ENCODE results near the gene SIDT2. TPM values are rescaled to one million over a fixed set of nuclear protein-coding genes. Genes with fewer than 3 reads are reported as not detected.
"Not testable (repeated sequence)": the region's sequence is repeated elsewhere in the genome, so short reads cannot be mapped to it uniquely, and the experiment has no call there.

Gene SIDT2
- total RNA-seq, 1 donor: 46.6 TPM

DNA sequence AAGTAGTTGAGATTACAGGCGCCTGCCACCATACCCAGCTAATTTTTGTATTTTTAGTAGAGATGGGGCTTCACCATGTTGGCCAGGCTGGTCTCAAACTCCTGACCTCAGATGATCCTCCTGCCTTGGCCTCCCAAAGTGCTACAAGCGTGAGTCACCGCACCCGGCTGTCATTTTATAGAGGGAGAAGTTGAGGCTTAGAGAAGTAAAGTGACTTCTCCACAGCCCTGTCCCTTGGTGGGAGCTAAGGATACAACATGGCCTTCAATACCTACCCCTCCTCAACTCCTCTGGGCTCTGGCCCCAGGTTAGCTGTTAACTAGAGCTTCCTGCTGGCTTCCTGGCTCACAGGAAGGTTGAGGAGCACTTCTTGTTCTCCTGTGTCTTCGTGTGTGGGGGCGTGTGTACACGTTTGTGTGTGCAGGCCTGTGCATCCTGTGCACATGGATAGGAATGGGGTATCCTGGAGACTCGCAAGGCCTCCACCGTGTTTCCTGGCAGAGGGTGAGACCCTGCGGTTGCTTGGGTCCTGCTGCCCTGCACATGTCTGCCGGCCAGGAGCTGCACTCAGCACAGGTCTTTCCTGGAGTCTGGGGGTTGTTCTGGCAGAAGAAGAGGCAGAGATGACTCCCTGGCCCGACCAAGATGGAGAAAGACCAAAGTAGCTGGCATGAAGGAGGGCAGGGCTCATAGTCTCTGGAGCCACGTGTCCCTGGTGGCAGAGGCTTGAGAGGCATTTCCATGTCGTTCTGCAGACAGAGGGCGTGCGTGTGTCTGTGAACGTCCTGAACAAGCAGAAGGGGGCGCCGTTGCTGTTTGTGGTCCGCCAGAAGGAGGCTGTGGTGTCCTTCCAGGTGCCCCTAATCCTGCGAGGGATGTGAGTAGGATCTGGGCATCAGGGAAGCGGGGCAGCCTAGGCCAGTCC is 2.4 kb downstream of the SIDT2 start:
- H3K27me3 ChIP-seq (ENCODE audit: insufficient read depth, low read length): no peaks in the 10 kb centered on the region
- H3K4me3 ChIP-seq (ENCODE audit: low read length): no peak overlapping the region
- no peaks in the 10 kb centered on the region for H3K9me3 ChIP-seq (ENCODE audit: low read depth, low read length)
- H3K4me1 ChIP-seq (ENCODE audit: insufficient read depth, low read length): peaks cover 36% of the 10 kb centered on the region

DNA sequence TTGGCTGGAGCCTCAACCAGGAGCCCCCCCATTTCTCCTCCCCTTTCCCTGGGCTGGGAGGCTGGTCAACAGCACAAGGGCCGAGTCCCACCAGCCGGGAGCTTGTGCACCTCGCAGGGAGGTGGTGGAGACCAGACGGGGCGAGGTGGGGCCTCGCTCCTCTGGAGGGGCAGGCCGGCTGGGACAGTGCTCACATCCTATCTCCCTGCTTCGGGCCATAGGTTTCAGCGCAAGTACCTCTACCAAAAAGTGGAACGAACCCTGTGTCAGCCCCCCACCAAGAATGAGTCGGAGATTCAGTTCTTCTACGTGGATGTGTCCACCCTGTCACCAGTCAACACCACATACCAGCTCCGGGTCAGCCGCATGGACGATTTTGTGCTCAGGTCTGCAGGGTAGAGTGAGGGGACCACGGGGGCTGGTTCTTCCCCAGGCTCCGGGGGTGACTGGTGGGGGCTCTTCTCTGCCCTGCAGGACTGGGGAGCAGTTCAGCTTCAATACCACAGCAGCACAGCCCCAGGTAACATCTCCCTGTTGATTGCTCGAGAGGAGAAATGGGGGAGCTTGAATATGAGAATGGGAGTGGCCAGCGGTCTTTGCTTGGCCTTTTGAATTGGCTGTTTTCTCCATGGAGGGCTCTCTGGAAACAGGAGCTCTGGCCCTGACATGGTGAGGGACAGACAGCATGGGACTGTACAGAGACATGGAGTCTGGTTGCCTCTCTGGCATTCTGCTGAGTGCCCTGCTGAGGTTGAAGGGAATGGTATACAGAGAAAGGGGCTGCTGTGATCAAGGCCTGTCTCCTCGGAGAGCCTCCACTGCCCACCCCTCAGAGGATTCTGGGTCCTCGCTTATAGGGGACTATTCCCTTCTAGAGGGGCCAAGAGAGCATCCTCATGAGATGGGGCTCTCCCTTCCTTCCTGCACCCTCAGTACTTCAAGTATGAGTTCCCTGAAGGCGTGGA is 3.3 kb downstream of the SIDT2 start:
- peaks cover 46% of the 10 kb centered on the region for H3K4me1 ChIP-seq (ENCODE audit: insufficient read depth, low read length)
- no peaks in the 10 kb centered on the region for H3K27me3 ChIP-seq (ENCODE audit: insufficient read depth, low read length)
- no peaks in the 10 kb centered on the region for H3K9me3 ChIP-seq (ENCODE audit: low read depth, low read length)
- H3K4me3 ChIP-seq (ENCODE audit: low read length): no peak overlapping the region

DNA sequence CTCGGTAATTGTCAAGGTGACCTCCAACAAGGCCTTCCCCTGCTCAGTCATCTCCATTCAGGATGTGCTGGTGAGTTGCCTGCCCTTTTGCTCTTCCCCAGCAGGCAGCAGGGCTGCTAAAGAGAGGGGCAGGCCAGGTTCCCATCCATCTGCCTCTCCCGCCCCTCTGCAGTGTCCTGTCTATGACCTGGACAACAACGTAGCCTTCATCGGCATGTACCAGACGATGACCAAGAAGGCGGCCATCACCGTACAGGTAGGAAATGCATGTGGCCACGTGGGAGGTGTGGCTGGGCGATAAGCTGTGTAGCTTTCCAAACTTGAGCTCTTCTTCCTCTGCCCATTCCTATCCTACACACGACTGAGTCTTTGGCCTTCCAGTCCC is 4.0 kb downstream of the SIDT2 start:
- Histone ChIP-seq H3K9me3 (ENCODE audit: low read depth, low read length) (no peaks in the 10 kb centered on the region), H3K4me1 (ENCODE audit: insufficient read depth, low read length) (peaks cover 53% of the 10 kb centered on the region), H3K27me3 (ENCODE audit: insufficient read depth, low read length) (no peaks in the 10 kb centered on the region), H3K4me3 (ENCODE audit: low read length) (no peak overlapping the region)

DNA sequence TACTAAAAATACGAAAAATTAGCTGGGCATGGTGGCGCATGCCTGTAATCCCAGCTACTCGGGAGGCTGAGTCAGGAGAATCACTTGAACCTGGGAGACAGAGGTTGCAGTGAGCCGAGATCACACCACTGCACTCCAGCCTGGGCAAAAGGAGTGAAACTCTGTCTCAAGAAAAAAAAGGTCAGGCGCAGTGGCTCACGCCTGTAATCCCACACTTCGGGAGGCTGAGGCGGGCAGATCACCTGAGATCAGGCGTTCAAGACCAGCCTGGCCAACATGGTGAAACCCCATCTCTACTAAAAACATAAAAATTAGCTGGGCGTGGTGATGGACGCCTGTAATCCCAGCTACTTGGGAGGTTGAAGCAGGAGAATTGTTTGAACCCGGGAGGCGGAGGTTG is 4.6 kb downstream of the SIDT2 start:
- peaks cover 54% of the 10 kb centered on the region for H3K4me1 ChIP-seq (ENCODE audit: insufficient read depth, low read length)
- H3K9me3 ChIP-seq (ENCODE audit: low read depth, low read length); H3K4me3 ChIP-seq (ENCODE audit: low read length); H3K27me3 ChIP-seq (ENCODE audit: insufficient read depth, low read length): not testable (repeated sequence)

DNA sequence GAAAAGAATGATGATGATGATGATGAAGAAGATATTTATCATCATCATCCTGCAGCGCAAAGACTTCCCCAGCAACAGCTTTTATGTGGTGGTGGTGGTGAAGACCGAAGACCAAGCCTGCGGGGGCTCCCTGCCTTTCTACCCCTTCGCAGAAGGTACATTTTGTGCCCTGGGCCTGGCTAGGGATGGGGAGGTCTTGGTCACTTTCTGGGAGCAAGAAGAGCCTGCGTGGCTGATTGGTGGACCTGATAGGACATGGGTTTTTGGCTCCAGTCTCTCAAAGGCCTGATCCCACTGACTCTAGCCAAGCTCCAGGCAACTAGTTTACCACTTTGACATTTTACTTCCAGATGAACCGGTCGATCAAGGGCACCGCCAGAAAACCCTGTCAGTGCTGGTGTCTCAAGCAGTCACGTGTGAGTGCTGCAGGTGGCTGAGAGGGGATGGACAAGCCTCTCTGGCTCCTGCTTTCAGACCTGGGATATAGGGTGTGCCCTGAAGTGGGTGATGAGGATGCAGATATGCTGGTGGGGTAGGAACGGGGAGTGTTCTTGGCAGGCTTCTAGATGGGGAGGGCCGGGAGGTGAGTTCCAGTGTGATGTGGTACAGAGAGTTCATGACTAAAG is 5.3 kb downstream of the SIDT2 start:
- H3K27me3 ChIP-seq (ENCODE audit: insufficient read depth, low read length): no peaks in the 10 kb centered on the region
- no peaks in the 10 kb centered on the region for H3K9me3 ChIP-seq (ENCODE audit: low read depth, low read length)
- H3K4me3 ChIP-seq (ENCODE audit: low read length): no peak overlapping the region
- peaks cover 58% of the 10 kb centered on the region for H3K4me1 ChIP-seq (ENCODE audit: insufficient read depth, low read length)

DNA sequence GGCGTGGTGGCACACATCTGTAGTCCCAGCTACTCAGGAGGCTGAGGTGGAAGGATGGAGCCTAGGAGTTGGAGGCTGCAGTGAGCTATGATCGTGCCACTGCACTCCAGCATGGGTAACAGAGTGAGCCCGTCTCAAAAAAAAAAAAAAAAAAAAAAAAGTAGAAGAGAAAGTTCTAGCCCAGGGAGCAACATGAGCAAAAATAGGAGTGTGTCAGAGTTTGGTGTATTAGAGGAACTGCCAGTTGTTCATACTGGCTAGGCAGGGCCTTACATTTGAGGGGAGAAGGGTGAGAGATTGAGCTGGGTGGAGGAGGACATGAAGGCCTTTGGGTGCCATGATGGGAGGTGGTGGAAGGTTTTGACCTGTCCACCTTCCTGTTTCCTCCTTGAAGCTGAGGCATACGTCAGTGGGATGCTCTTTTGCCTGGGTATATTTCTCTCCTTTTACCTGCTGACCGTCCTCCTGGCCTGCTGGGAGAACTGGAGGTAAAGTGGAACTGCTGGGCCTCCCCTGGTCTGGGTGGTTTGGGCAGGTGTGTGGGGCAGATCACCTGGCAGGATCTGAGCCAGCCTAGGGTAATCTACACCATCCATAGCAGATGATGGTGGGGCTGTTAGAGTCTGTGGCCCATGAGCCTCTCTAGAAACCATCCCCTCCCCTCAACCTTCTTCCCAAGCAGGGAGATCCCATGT is 7.3 kb downstream of the SIDT2 start:
- no peak overlapping the region for H3K4me3 ChIP-seq (ENCODE audit: low read length)
- H3K4me1 ChIP-seq (ENCODE audit: insufficient read depth, low read length): peaks cover 60% of the 10 kb centered on the region
- no peaks in the 10 kb centered on the region for H3K9me3 ChIP-seq (ENCODE audit: low read depth, low read length)
- no peaks in the 10 kb centered on the region for H3K27me3 ChIP-seq (ENCODE audit: insufficient read depth, low read length)

DNA sequence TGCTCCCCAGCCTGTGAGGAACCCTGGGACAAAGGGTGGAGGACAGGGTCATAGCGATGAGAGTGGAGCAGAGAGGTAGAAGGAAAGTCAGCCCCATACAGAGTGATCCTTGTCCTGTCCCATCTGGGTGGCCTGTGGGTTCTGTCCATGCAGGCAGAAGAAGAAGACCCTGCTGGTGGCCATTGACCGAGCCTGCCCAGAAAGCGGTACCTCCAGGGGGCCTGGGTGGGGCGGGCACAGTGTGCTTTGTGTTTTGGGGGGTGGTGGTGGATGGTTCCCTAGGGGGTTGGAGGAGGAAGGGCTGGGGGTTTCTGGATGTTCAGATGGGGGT is 7.9 kb downstream of the SIDT2 start:
- Histone ChIP-seq H3K27me3 (ENCODE audit: insufficient read depth, low read length) (no peaks in the 10 kb centered on the region), H3K9me3 (ENCODE audit: low read depth, low read length) (no peaks in the 10 kb centered on the region), H3K4me3 (ENCODE audit: low read length) (no peak overlapping the region), H3K4me1 (ENCODE audit: insufficient read depth, low read length) (peaks cover 55% of the 10 kb centered on the region)

DNA sequence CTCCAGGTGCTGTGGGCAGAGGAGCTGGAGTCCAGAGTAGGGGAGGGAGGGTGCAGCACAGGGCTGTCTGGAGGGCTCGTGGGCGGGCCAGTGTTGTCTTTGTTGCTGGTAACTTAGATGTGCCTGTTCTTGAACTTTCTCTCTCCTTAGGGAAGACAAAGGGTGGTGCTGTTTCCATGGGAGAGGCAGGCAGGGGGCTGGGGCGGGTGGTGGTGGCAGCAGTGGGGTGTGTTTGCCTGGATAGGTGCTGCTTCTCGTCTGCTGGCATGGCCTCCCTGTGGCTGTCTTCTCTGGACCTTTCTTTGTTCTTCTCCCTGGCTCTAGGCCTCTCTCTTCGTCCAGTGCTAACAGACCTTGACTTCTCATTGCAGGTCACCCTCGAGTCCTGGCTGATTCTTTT is 8.5 kb downstream of the SIDT2 start:
- peaks cover 55% of the 10 kb centered on the region for H3K4me1 ChIP-seq (ENCODE audit: insufficient read depth, low read length)
- H3K27me3 ChIP-seq (ENCODE audit: insufficient read depth, low read length): no peaks in the 10 kb centered on the region
- H3K4me3 ChIP-seq (ENCODE audit: low read length): no peak overlapping the region
- no peaks in the 10 kb centered on the region for H3K9me3 ChIP-seq (ENCODE audit: low read depth, low read length)

DNA sequence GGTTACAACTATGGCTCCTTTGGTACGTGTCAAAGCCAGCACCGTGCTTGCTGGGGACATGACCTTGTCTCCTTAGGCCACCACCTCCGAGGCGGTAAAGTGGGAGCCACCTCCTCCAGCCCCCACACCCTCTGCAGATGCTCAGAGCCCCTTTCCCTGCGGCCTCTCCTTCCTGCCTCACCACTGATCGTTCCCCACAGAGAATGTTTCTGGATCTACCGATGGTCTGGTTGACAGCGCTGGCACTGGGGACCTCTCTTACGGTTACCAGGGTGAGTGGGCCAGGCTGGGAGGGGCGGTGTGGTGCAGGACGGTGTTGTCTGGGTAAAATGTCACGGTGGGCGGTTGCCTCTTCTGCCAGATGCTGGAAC is 8.9 kb downstream of the SIDT2 start:
- no peaks in the 10 kb centered on the region for H3K9me3 ChIP-seq (ENCODE audit: low read depth, low read length)
- no peaks in the 10 kb centered on the region for H3K27me3 ChIP-seq (ENCODE audit: insufficient read depth, low read length)
- no peak overlapping the region for H3K4me3 ChIP-seq (ENCODE audit: low read length)
- H3K4me1 ChIP-seq (ENCODE audit: insufficient read depth, low read length): peaks cover 55% of the 10 kb centered on the region

DNA sequence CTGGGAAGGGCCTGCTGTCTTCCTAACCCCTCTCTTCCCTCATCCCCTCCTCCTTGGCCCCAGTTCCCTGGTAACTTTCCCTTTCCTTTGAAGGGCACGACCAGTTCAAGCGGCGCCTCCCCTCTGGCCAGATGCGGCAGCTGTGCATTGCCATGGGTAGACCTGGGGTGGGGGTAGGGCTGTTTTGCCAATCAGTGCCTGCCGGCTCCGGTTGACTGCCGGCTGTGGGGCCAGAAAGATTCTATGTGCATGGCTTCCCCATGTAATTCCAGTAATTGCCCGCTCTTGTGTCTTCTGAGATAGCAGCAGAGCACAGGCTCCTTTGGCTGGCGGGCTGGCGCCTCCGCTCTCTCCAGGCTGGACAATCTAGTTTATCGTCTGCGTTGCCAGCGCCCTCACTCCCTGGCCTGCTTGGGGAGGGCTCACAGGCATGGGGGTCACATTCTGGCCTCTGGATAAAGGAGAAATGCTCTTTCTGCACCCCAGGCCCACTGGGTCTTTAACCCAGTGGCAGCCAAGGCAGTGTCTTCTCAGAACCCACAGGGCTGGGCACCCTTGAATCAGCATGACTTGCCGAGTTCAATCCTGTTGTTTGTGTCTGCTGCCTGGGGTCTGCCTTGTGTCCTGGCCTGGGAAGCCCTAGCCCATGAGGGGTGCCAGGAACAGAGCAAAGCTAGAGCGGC is 9.4 kb downstream of the SIDT2 start:
- Histone ChIP-seq H3K4me1 (ENCODE audit: insufficient read depth, low read length) (peaks cover 55% of the 10 kb centered on the region), H3K4me3 (ENCODE audit: low read length) (no peak overlapping the region), H3K9me3 (ENCODE audit: low read depth, low read length) (no peaks in the 10 kb centered on the region)

DNA sequence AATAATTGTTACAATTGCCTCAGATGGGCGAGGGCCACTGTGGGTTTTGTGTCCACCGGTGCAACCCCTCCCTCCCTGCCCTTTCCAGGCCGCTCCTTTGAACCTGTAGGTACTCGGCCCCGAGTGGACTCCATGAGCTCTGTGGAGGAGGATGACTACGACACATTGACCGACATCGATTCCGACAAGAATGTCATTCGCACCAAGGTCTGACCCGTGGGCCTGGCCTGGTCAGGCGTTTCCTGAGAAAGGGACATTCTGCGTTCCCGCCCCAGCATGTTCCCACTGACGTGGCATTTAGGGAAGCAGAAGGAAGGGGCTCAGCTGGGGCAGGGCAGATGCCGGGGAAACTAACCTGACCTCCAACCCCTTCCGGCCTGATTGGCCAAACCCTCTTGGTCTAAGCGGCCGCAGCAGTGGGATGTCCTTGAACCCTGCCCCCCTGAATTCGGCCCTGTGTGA is 10.1 kb downstream of the SIDT2 start:
- no peaks in the 10 kb centered on the region for H3K27me3 ChIP-seq (ENCODE audit: insufficient read depth, low read length)
- peaks cover 55% of the 10 kb centered on the region for H3K4me1 ChIP-seq (ENCODE audit: insufficient read depth, low read length)
- H3K9me3 ChIP-seq (ENCODE audit: low read depth, low read length): no peaks in the 10 kb centered on the region
- no peak overlapping the region for H3K4me3 ChIP-seq (ENCODE audit: low read length)

More for the DNA sequence above, 9.4 kb downstream of the SIDT2 start:
- H3K27me3 ChIP-seq (ENCODE audit: insufficient read depth, low read length): no peaks in the 10 kb centered on the region

DNA sequence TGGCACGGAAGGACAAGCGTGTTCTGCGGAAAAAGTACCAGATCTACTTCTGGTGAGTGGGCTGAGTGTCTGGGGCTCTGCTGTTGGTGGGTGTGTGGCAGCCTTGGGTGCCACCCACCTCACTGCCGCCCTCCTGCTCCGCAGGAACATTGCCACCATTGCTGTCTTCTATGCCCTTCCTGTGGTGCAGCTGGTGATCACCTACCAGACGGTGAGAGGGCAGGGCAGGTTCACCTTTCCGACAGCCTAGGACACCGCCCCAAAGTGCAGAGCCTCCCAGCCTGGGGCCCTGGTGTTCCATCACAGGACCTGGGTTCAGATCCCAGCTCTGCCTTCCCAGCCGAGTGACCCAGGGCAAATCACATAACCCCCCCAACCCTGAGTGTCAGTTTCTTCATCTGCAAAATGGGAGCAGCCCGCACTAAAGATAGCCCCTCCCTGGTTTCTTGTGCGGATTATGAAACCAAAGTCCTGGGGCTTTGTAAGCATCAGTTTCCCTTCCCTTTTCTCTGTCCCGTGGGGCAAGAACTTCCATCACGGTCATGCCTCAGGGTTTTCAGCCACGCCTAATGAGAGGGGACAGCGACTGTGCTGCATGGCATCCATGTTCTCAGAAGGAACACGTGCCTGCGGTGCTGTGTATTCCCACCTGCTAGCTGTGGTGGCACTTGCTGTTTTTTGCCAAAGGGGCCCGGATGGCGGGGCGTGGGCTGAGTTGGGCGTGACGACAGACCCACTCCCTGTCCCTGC is 10.8 kb downstream of the SIDT2 start:
- peaks cover 56% of the 10 kb centered on the region for H3K4me1 ChIP-seq (ENCODE audit: insufficient read depth, low read length)
- H3K4me3 ChIP-seq (ENCODE audit: low read length): no peak overlapping the region

DNA sequence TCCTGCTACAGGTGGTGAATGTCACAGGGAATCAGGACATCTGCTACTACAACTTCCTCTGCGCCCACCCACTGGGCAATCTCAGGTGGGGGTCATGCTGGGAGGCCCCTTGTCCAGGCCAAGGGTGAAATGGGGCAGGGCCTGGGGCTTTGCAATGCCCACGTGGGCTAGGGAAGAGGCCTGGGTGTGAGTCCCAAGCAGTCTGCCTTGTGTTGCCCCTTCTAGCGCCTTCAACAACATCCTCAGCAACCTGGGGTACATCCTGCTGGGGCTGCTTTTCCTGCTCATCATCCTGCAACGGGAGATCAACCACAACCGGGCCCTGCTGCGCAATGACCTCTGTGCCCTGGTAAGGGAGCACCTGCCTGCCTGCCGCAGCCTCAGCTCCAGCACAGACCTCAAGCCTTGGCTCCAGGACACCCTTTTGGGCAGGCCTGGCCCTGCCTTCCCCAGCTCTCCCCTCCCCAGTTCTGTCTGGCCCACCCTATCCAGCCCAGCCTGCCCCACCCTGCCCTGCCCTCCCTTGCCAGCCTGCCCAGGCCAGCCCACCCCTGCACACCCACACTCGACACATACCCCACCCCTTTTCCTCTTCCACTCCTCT is 11.5 kb downstream of the SIDT2 start:
- Histone ChIP-seq H3K4me1 (ENCODE audit: insufficient read depth, low read length) (peaks cover 61% of the 10 kb centered on the region), H3K4me3 (ENCODE audit: low read length) (no peak overlapping the region), H3K9me3 (ENCODE audit: low read depth, low read length) (no peaks in the 10 kb centered on the region), H3K27me3 (ENCODE audit: insufficient read depth, low read length) (no peaks in the 10 kb centered on the region)

More for the DNA sequence above, 10.8 kb downstream of the SIDT2 start:
- no peaks in the 10 kb centered on the region for H3K9me3 ChIP-seq (ENCODE audit: low read depth, low read length)
- H3K27me3 ChIP-seq (ENCODE audit: insufficient read depth, low read length): no peaks in the 10 kb centered on the region
